GM23248 (cell line): ENCODE measurements around the gene TNFRSF13B. TPM values are rescaled to one million over a fixed set of nuclear protein-coding genes. Genes with fewer than 3 reads are reported as not detected.

Experiments used
- DNase-seq: peaks from one replicate; pipeline ENCODE4 v3.0.0-alpha.2; 2015
- H2AFZ ChIP-seq: fragments of 200-600 bp; sonication (generic); 2 replicates; pipeline ENCODE4 v1.6.1; 2016; ENCODE audit warnings: antibody characterized with exemption
- H3F3A ChIP-seq: fragments of 200-600 bp; sonication (generic); 2 replicates; pipeline ENCODE4 v1.6.1; 2016; ENCODE audit warnings: mild to moderate bottlenecking, antibody characterized with exemption, mixed run types; ENCODE audit not compliant: insufficient read depth
- H3K27ac ChIP-seq: fragments of 200-600 bp; sonication (generic); 2 replicates; pipeline ENCODE4 v1.5.1; 2016; ENCODE audit warnings: mild to moderate bottlenecking
- H3K27me3 ChIP-seq: fragments of 200-600 bp; sonication (generic); replicated peaks from 2 replicates; pipeline ENCODE4 v1.6.1; 2016; ENCODE audit warnings: mild to moderate bottlenecking; ENCODE audit not compliant: insufficient read depth
- H3K36me3 ChIP-seq: fragments of 200-600 bp; sonication (generic); 2 replicates; pipeline ENCODE4 v1.6.1; 2016; ENCODE audit warnings: low read depth, mild to moderate bottlenecking
- H3K4me1 ChIP-seq: fragments of 200-600 bp; sonication (generic); 2 replicates; pipeline ENCODE4 v1.6.1; 2016; ENCODE audit warnings: mild to moderate bottlenecking; ENCODE audit not compliant: insufficient read depth
- H3K4me2 ChIP-seq: fragments of 200-600 bp; sonication (generic); one replicate; pipeline ENCODE4 v1.6.1; 2016; ENCODE audit warnings: mild to moderate bottlenecking; ENCODE audit not compliant: unreplicated experiment
- H3K4me3 ChIP-seq: fragments of 200-600 bp; sonication (generic); 2 replicates; pipeline ENCODE4 v1.5.1; 2016; ENCODE audit warnings: mild to moderate bottlenecking
- H3K79me2 ChIP-seq: fragments of 200-600 bp; sonication (generic); 2 replicates; pipeline ENCODE4 v1.6.1; 2016; ENCODE audit warnings: mild to moderate bottlenecking; ENCODE audit not compliant: insufficient read depth
- H3K9ac ChIP-seq: fragments of 200-600 bp; sonication (generic); 2 replicates; pipeline ENCODE4 v1.6.1; 2016; ENCODE audit warnings: mild to moderate bottlenecking
- H3K9me2 ChIP-seq: fragments of 200-600 bp; sonication (generic); 2 replicates; pipeline ENCODE4 v1.6.1; 2016; ENCODE audit warnings: mixed run types, mild to moderate bottlenecking, moderate library complexity; ENCODE audit not compliant: insufficient read depth
- H3K9me3 ChIP-seq: fragments of 200-600 bp; sonication (generic); one replicate; pipeline ENCODE4 v1.6.1; 2017; ENCODE audit warnings: low read depth
- H4K20me1 ChIP-seq: fragments of 200-600 bp; sonication (generic); 2 replicates; pipeline ENCODE4 v1.6.0; 2016; ENCODE audit not compliant: insufficient read depth
- EZH2 ChIP-seq: fragments of 200-600 bp; sonication (generic); IDR thresholded peaks from 2 replicates; pipeline ENCODE4 v1.6.1; 2018; ENCODE audit warnings: antibody characterized with exemption, mild to moderate bottlenecking; ENCODE audit not compliant: insufficient read depth, poor library complexity, severe bottlenecking
- EZH2phosphoT487 ChIP-seq: fragments of 200-600 bp; sonication (generic); IDR thresholded peaks from 2 replicates; pipeline ENCODE4 v1.6.1; 2018; ENCODE audit warnings: antibody characterized with exemption, moderate library complexity, mild to moderate bottlenecking, low read depth; ENCODE audit not compliant: insufficient read depth
- WGBS, 2 experiments: methylation state at CpG; one replicate each; pipeline ENCODE4 v1.1.6; 2015 to 2017; ENCODE audit warnings: low lambda C conversion rate in 2 of 2, low coverage in 1 of 2; ENCODE audit errors: missing lambda C conversion rate in 2 of 2; 5-methylcytosine and 5-hydroxymethylcytosine counted together
- in situ Hi-C: fragments of 300-500 bp; cut with MboI; formaldehyde crosslinking; loops from 2 replicates; pipeline ENCODE4 v1.15.0; 2020
- polyA plus RNA-seq: library from polyadenylated mRNA; unstranded; fragments of >200 nt; fragmentation: Nextera tagmentation; extraction: Ambion mirVana; gene quantifications from 2 replicates; pipeline ENCODE4 v1.2.1, GENCODE V29; 2016
- total RNA-seq: library from RNA; depleted of rRNA; stranded (reverse); fragments of >200 nt; shearing (Covaris generic); gene quantifications from 2 replicates; pipeline ENCODE4 v1.2.3, GENCODE V29; 2014

Gene TNFRSF13B
- total and polyA plus RNA-seq, 2 experiments from 2014 or later: not detected

- TF ChIP-seq EZH2phosphoT487 (no peak), EZH2 (no peak)
- in situ Hi-C loops: no loop called here
- Histone ChIP-seq H2AFZ (no peak overlapping the region), H3K27ac (no peak overlapping the region), H3K9me2 (no peaks in the 10 kb centered on the region), H3K4me1 (peaks cover 9% of the 10 kb centered on the region), H3K9me3 (no peaks in the 10 kb centered on the region), H3K4me2 (no peak overlapping the region), H3K79me2 (no peaks in the 10 kb centered on the region), H3K27me3 (peaks cover 21% of the 10 kb centered on the region), H3K9ac (no peak overlapping the region), H3K36me3 (no peaks in the 10 kb centered on the region), H3F3A (peaks cover 10% of the 10 kb centered on the region; the same call in 1 of the 2 replicates), H3K4me3 (no peak overlapping the region), H4K20me1 (no peaks in the 10 kb centered on the region)
- no peak for DNase-seq
- 81 to 83% methylated on average over 17 of the region's 17 CpGs for WGBS, 2 experiments
Observed at GRCh38 chr17:16911141-16911937, 60.6 kb downstream of the TNFRSF13B start.

GRCh38 chr17:16910341-16910740, 61.6 kb downstream of the TNFRSF13B start:
- H3K9me2 ChIP-seq: no peaks in the 10 kb centered on the region
- TF ChIP-seq EZH2 (no peak), EZH2phosphoT487 (no peak)
- no peaks in the 10 kb centered on the region for H3K36me3 ChIP-seq
- 87 to 89% methylated on average over 8 of the region's 8 CpGs for WGBS, 2 experiments
- H4K20me1 ChIP-seq: no peaks in the 10 kb centered on the region
- H3K27me3 ChIP-seq: peaks cover 21% of the 10 kb centered on the region
- no peaks in the 10 kb centered on the region for H3K79me2 ChIP-seq
- H3K9me3 ChIP-seq: no peaks in the 10 kb centered on the region
- H3K9ac ChIP-seq: no peak overlapping the region
- H3F3A ChIP-seq: peaks cover 17% of the 10 kb centered on the region
- DNase-seq: no peak
- H3K4me1 ChIP-seq: peaks cover 16% of the 10 kb centered on the region
- in situ Hi-C loops: no loop called here
- no peak overlapping the region for H3K4me2 ChIP-seq
- H3K27ac ChIP-seq: no peak overlapping the region
- no peak overlapping the region for H3K4me3 ChIP-seq
- H2AFZ ChIP-seq: no peak overlapping the region

GRCh38 chr17:16909472-16910246, 62.3 kb downstream of the TNFRSF13B start:
- H3K4me2 ChIP-seq: no peak overlapping the region
- no peaks in the 10 kb centered on the region for H3K79me2 ChIP-seq
- H3K9me2 ChIP-seq: no peaks in the 10 kb centered on the region
- no peaks in the 10 kb centered on the region for H3K9me3 ChIP-seq
- H3K4me1 ChIP-seq: peaks cover 21% of the 10 kb centered on the region
- 49% methylated on average over 13 of the region's 13 CpGs for WGBS, 2 experiments
- peaks cover 21% of the 10 kb centered on the region for H3K27me3 ChIP-seq
- no peak overlapping the region for H2AFZ ChIP-seq
- in situ Hi-C loops: no loop called here
- no peak overlapping the region for H3K27ac ChIP-seq
- H3K9ac ChIP-seq: no peak overlapping the region
- no peak overlapping the region for H3K4me3 ChIP-seq
- H4K20me1 ChIP-seq: no peaks in the 10 kb centered on the region
- no peaks in the 10 kb centered on the region for H3K36me3 ChIP-seq
- TF ChIP-seq EZH2phosphoT487 (no peak), EZH2 (no peak)
- DNase-seq: no peak
- peaks cover 24% of the 10 kb centered on the region for H3F3A ChIP-seq

- H3K4me3 ChIP-seq: no peak overlapping the region
- DNase-seq: no peak
- no peak overlapping the region for H2AFZ ChIP-seq
- no peak overlapping the region for H3K9ac ChIP-seq
- TF ChIP-seq EZH2: no peak
- no peak for TF ChIP-seq EZH2phosphoT487
- H3K36me3 ChIP-seq: no peaks in the 10 kb centered on the region
- no peaks in the 10 kb centered on the region for H3K79me2 ChIP-seq
- peaks cover 29% of the 10 kb centered on the region for H3K4me1 ChIP-seq
- H3K9me2 ChIP-seq: no peaks in the 10 kb centered on the region
- no peak overlapping the region for H3K4me2 ChIP-seq
- H4K20me1 ChIP-seq: no peaks in the 10 kb centered on the region
- in situ Hi-C loops: no loop called here
- WGBS, 2 experiments: 80 to 88% methylated on average over 3 of the region's 3 CpGs
- H3F3A ChIP-seq: peaks cover 27% of the 10 kb centered on the region
- no peak overlapping the region for H3K27ac ChIP-seq
- H3K9me3 ChIP-seq: no peaks in the 10 kb centered on the region
- H3K27me3 ChIP-seq: peaks cover 19% of the 10 kb centered on the region
Observed at GRCh38 chr17:16908273-16908672, 63.6 kb downstream of the TNFRSF13B start.
